Spleen (tissue), 11 donors: ENCODE results near the gene NFKBIZ. TPM values are rescaled to one million over a fixed set of nuclear protein-coding genes. Genes with fewer than 3 reads are reported as not detected.
"Not testable (repeated sequence)": the region's sequence is repeated elsewhere in the genome, so short reads cannot be mapped to it uniquely, and the experiment has no call there.

ENCODE experiments used
- DNase-seq: peaks from one replicate; pipeline ENCODE4 v3.0.0-alpha.2; 2020
- H3K27ac ChIP-seq, 8 donors: fragments of 200-600 bp; sonication (generic) in 7 of 8; 1 replicate in 4 of 8; 2 replicates in 4 of 8; pipeline versions ENCODE4 v1.5.0 to v1.8.0; 2016 to 2021; ENCODE audit warnings: inconsistent platforms in 4 of 8, mild to moderate bottlenecking in 4 of 8, moderate library complexity in 1 of 8
- H3K27me3 ChIP-seq, 7 donors: fragments of 200-600 bp; sonication (generic) in 6 of 7; replicated peaks in 1 of 7; 1 replicate in 4 of 7; 2 replicates in 3 of 7; pipeline versions ENCODE4 v1.5.0 to v1.8.0; 2016 to 2021; ENCODE audit warnings: inconsistent platforms in 3 of 7, mild to moderate bottlenecking in 1 of 7
- H3K36me3 ChIP-seq, 6 donors: fragments of 200-600 bp; sonication (generic) in 5 of 6; 1 replicate in 4 of 6; 2 replicates in 2 of 6; pipeline versions ENCODE4 v1.5.0 to v1.8.0; 2016 to 2021; ENCODE audit warnings: inconsistent platforms in 2 of 6
- H3K4me1 ChIP-seq, 6 donors: fragments of 200-600 bp; sonication (generic) in 5 of 6; 1 replicate in 3 of 6; 2 replicates in 3 of 6; pipeline versions ENCODE4 v1.5.0 to v1.8.0; 2016 to 2021; ENCODE audit warnings: inconsistent platforms in 3 of 6
- H3K4me3 ChIP-seq, 8 donors: fragments of 200-600 bp; sonication (generic) in 7 of 8; 1 replicate in 4 of 8; 2 replicates in 4 of 8; pipeline versions ENCODE4 v1.5.0 to v1.8.0; 2016 to 2021; ENCODE audit warnings: inconsistent platforms in 4 of 8, mild to moderate bottlenecking in 4 of 8, moderate library complexity in 2 of 8
- H3K9me3 ChIP-seq, 8 donors: fragments of 200-600 bp; sonication (generic) in 7 of 8; 1 replicate in 4 of 8; 2 replicates in 4 of 8; pipeline versions ENCODE4 v1.5.0 to v1.8.0; 2016 to 2021; ENCODE audit warnings: inconsistent platforms in 4 of 8
- CTCF ChIP-seq, 11 experiments: fragments of 200-600 bp in 7 of 11; fragments of 450-650 bp in 4 of 11; sonication (generic) in 4 of 11; IDR thresholded peaks in 8 of 11; conservative IDR thresholded peaks in 3 of 11; 1 replicate in 7 of 11; 2 replicates in 4 of 11; pipeline versions ENCODE4 v1.4.0 to v1.8.0; 2016 to 2021; ENCODE audit warnings: antibody characterized with exemption in 11 of 11, inconsistent platforms in 4 of 11, mild to moderate bottlenecking in 1 of 11
- POLR2A ChIP-seq, 3 donors: fragments of 450-650 bp; IDR thresholded peaks; one replicate each; pipeline ENCODE4 v1.5.1; 2017; ENCODE audit warnings: antibody characterized with exemption in 3 of 3, mild to moderate bottlenecking in 1 of 3
- POLR2AphosphoS5 ChIP-seq, 3 donors: sonication (generic); formaldehyde crosslinking; IDR thresholded peaks; one replicate each; pipeline ENCODE4 v1.5.1; 2017; ENCODE audit warnings: antibody characterized with exemption in 3 of 3
- WGBS, 5 donors: extraction: QIAGEN DNeasy Blood & Tissue Kit in 3 of 5; methylation state at CpG; one replicate each; pipeline versions ENCODE4 v1.1.5 to v1.1.7; 2013 to 2018; 5-methylcytosine and 5-hydroxymethylcytosine counted together
- intact Hi-C: fragments of 100-400 bp; cut with DNase I; formaldehyde crosslinking; loops from one replicate; pipeline ENCODE4 v1.15.0; 2023; ENCODE audit warnings: low total_unique reads
- polyA plus RNA-seq, 3 donors: library from polyadenylated mRNA; stranded (reverse); fragments of 200-250 nt; gene quantifications; one replicate each; pipeline ENCODE4 v1.2.1, GENCODE V29; 2013
- total RNA-seq, 7 donors: library from RNA; depleted of rRNA in 3 of 7; stranded (reverse); fragments of >200 nt in 3 of 7; fragmentation: NEBNext Ultra II Directional in 4 of 7; extraction: Animal tissue kit (Norgen Biotek cat#: 25700) in 4 of 7; gene quantifications; one replicate each; pipeline versions ENCODE4 v1.1.0 to v1.2.1, GENCODE V29; 2016 to 2021
- donor health status: healthy with polysubstance abuse.
- donor health status: DM: no; HTN: no; CAD: no; lungs with moderate emphysema.
- donor health status: DM: no; HTN: no; CAD: no.
- donor health status: Bipolar disorder and iron deficiency.
- donor health status: healthy.
- donor health status: DM: no; HTN: no; CAD: no.
- donor health status: DM: yes; HTN: yes; CAD: no.

The NFKBIZ gene
- total and polyA plus RNA-seq, 10 donors: 11.6 to 220 (median 90.1) TPM

GRCh38 chr3:101861212-101861788, 12.0 kb downstream of the NFKBIZ start:
- Histone ChIP-seq H3K27me3 (no peaks in the 10 kb centered on the region), H3K9me3 (no peaks in the 10 kb centered on the region), H3K4me1 (peaks cover 0 to 70% (median 25%) of the 10 kb centered on the region in 6 donors), H3K36me3 (peaks cover 8 to 70% (median 54%) of the 10 kb centered on the region in 6 donors), H3K4me3 (no peak overlapping the region), H3K27ac (peak overlapping the region in 3 of 8 donors; percentile 21 to 42 (median 26))
- intact Hi-C loops: no loop called here
- 65 to 78% (median 75%) methylated on average over 3 of the region's 3 CpGs for WGBS, 5 donors
- TF ChIP-seq POLR2A (IDR thresholded peaks at IDR 0.05) (no peak), POLR2AphosphoS5 (IDR thresholded peaks at IDR 0.05) (no peak), CTCF (IDR thresholded peaks at IDR 0.05 in 8 of 11, conservative IDR thresholded peaks at IDR 0.05 in 3 of 11) (no peak)
- no peak for DNase-seq

DNA sequence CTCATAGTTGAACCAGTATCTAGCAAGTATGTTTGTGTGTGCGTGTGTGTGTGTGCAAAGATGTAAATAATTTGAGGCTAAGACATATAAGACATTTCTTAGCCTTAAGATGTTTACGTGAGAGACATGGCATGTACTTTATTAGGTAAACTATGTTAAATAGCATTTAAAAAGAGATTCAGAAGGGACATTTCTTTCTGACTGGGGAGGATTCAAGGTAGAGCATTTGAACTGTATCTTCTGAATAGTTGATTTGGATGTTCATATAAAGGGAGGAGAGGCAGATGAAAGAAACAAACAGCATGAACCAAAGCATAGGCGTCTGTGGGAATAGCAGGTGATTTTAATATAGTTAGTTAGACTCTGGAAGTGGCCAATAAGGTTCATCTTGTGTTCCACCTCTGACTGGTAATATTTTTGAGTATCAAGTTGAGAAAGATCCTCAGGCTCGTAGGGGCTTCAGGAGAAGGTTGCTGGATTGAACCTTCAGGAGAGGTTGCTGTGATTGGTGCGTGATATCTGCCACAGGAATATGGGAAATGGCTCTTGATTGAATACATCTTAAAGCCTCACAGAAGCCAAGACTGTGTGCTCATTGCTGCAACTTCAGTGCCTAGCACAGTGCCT, 12.6 kb downstream of the NFKBIZ start:
- no peaks in the 10 kb centered on the region for H3K9me3 ChIP-seq
- no peaks in the 10 kb centered on the region for H3K27me3 ChIP-seq
- no peak for DNase-seq
- H3K4me3 ChIP-seq: no peak overlapping the region
- H3K4me1 ChIP-seq: peaks cover 0 to 64% (median 22%) of the 10 kb centered on the region in 6 donors
- WGBS, 5 donors: 75 to 85% (median 77%) methylated on average over 5 of the region's 5 CpGs
- TF ChIP-seq POLR2AphosphoS5 (IDR thresholded peaks at IDR 0.05) (peak in 1 of 3 donors; percentile 85), POLR2A (IDR thresholded peaks at IDR 0.05) (no peak)
- intact Hi-C loops: no loop called here
- peaks cover 8 to 64% (median 48%) of the 10 kb centered on the region in 6 donors for H3K36me3 ChIP-seq
- peak overlapping the region in 3 of 8 donors; percentile 21 to 42 (median 26) for H3K27ac ChIP-seq

GRCh38 chr3:101862416-101863165, 13.3 kb downstream of the NFKBIZ start:
- Histone ChIP-seq H3K9me3 (no peaks in the 10 kb centered on the region), H3K4me1 (peaks cover 0 to 57% (median 16%) of the 10 kb centered on the region in 6 donors), H3K36me3 (peaks cover 5 to 57% (median 41%) of the 10 kb centered on the region in 6 donors), H3K4me3 (no peak overlapping the region), H3K27ac (peak overlapping the region in 3 of 8 donors; percentile 21 to 42 (median 26)), H3K27me3 (no peaks in the 10 kb centered on the region)
- 73 to 86% (median 79%) methylated on average over 3 of the region's 3 CpGs for WGBS, 5 donors
- DNase-seq: no peak
- TF ChIP-seq CTCF (IDR thresholded peaks at IDR 0.05 in 8 of 11, conservative IDR thresholded peaks at IDR 0.05 in 3 of 11): no peak
- intact Hi-C loops: no loop called here

- H3K27me3 ChIP-seq, intact Hi-C loops, H3K27ac ChIP-seq, H3K9me3 ChIP-seq, H3K4me3 ChIP-seq, DNase-seq: not testable (repeated sequence)
- H3K36me3 ChIP-seq: peaks cover 0 to 33% (median 18%) of the 10 kb centered on the region in 6 donors
- peaks cover 0 to 44% (median 7%) of the 10 kb centered on the region in 6 donors for H3K4me1 ChIP-seq
- 94 to 98% (median 97%) methylated on average over 7 of the region's 7 CpGs for WGBS, 5 donors
- peak in 1 of 3 donors; percentile 46 for TF ChIP-seq POLR2AphosphoS5 (IDR thresholded peaks at IDR 0.05)
Measured at GRCh38 chr3:101864926-101865325, 15.6 kb downstream of the NFKBIZ start.
